Large intestine (tissue), 3 donors: ENCODE measurements around the gene AK9. TPM values are rescaled to one million over a fixed set of nuclear protein-coding genes. Genes with fewer than 3 reads are reported as not detected.
A peak's percentile ranks its signal among the peaks of the same experiment; 100 is the strongest.

Experiments used
- DNase-seq, 2 donors: peaks; one replicate each; pipeline versions ENCODE4 v3.0.0 to v3.0.0-alpha.2; 2013
- H3K27ac ChIP-seq: one replicate; pipeline ENCODE4 v1.5.1; 2013; ENCODE audit warnings: low read length
- H3K27me3 ChIP-seq: 2 replicates; pipeline ENCODE4 v1.6.1; 2013; ENCODE audit warnings: low read length; ENCODE audit not compliant: control insufficient read depth, insufficient read depth
- H3K36me3 ChIP-seq: 2 replicates; pipeline ENCODE4 v1.6.1; 2013; ENCODE audit warnings: low read length; ENCODE audit not compliant: control insufficient read depth, insufficient read depth
- H3K4me1 ChIP-seq: one replicate; pipeline ENCODE4 v1.6.1; 2013; ENCODE audit warnings: low read length; ENCODE audit not compliant: control insufficient read depth, insufficient read depth
- H3K4me3 ChIP-seq: one replicate; pipeline ENCODE4 v1.5.1; 2013; ENCODE audit warnings: low read length
- H3K9me3 ChIP-seq: one replicate; pipeline ENCODE4 v1.6.1; 2013; ENCODE audit warnings: mild to moderate bottlenecking, low read depth, low read length, moderate library complexity; ENCODE audit not compliant: control insufficient read depth
- WGBS: methylation state at CpG from one replicate; pipeline ENCODE4 v1.1.5; 2013; ENCODE audit warnings: low lambda C conversion rate; ENCODE audit not compliant: insufficient coverage; 5-methylcytosine and 5-hydroxymethylcytosine counted together
- polyA plus RNA-seq: library from polyadenylated mRNA; unstranded; fragments of 120-200 nt; gene quantifications from one replicate; pipeline ENCODE4 v1.2.1, GENCODE V29; 2013

The AK9 gene
- polyA plus RNA-seq, 1 donor = 7.2 TPM

- Histone ChIP-seq H3K9me3 (no peaks in the 10 kb centered on the region), H3K27me3 (no peaks in the 10 kb centered on the region), H3K4me3 (no peak overlapping the region), H3K4me1 (no peaks in the 10 kb centered on the region), H3K27ac (no peak overlapping the region), H3K36me3 (no peaks in the 10 kb centered on the region)
- 100% methylated on average over 1 of the region's 2 CpGs for WGBS
- no peak for DNase-seq
These were observed 184.7 kb downstream of the AK9 start for GRCh38 chr6:109506314-109506713.

GRCh38 chr6:109503327-109504224 lies 187.4 kb downstream of the AK9 start:
- Histone ChIP-seq H3K4me1 (no peaks in the 10 kb centered on the region), H3K27ac (no peak overlapping the region), H3K36me3 (no peaks in the 10 kb centered on the region), H3K9me3 (no peaks in the 10 kb centered on the region), H3K27me3 (no peaks in the 10 kb centered on the region), H3K4me3 (no peak overlapping the region)
- DNase-seq = no peak
- no CpG with 5 or more reads among the region's 10 CpGs for WGBS

- Histone ChIP-seq H3K4me1 (no peaks in the 10 kb centered on the region), H3K4me3 (no peak overlapping the region), H3K9me3 (no peaks in the 10 kb centered on the region), H3K27me3 (no peaks in the 10 kb centered on the region), H3K36me3 (no peaks in the 10 kb centered on the region), H3K27ac (no peak overlapping the region)
- 86% methylated on average over 1 of the region's 2 CpGs for WGBS
- no peak for DNase-seq
These were observed 192.1 kb downstream of the AK9 start for GRCh38 chr6:109498936-109499335.

GRCh38 chr6:109498052-109498451 lies 192.9 kb downstream of the AK9 start:
- Histone ChIP-seq H3K4me1 (no peaks in the 10 kb centered on the region), H3K27ac (no peak overlapping the region), H3K9me3 (no peaks in the 10 kb centered on the region), H3K4me3 (no peak overlapping the region), H3K27me3 (no peaks in the 10 kb centered on the region), H3K36me3 (no peaks in the 10 kb centered on the region)
- no peak for DNase-seq
- WGBS = 100% methylated on average over 2 of the region's 4 CpGs

- no peak overlapping the region for H3K4me3 ChIP-seq
- WGBS = 71% methylated on average over 3 of the region's 9 CpGs
- no peak overlapping the region for H3K27ac ChIP-seq
- no peaks in the 10 kb centered on the region for H3K9me3 ChIP-seq
- no peaks in the 10 kb centered on the region for H3K36me3 ChIP-seq
- H3K4me1 ChIP-seq = no peaks in the 10 kb centered on the region
- no peak for DNase-seq
- no peaks in the 10 kb centered on the region for H3K27me3 ChIP-seq
These were observed 194.8 kb downstream of the AK9 start for GRCh38 chr6:109496036-109496772.

GRCh38 chr6:109493865-109494264 lies 197.1 kb downstream of the AK9 start:
- no peak for DNase-seq
- WGBS = 100% methylated on average over 1 of the region's 1 CpG
- Histone ChIP-seq H3K4me3 (no peak overlapping the region), H3K27me3 (peaks cover 2% of the 10 kb centered on the region), H3K36me3 (no peaks in the 10 kb centered on the region), H3K9me3 (no peaks in the 10 kb centered on the region), H3K4me1 (no peaks in the 10 kb centered on the region), H3K27ac (no peak overlapping the region)

GRCh38 chr6:109491207-109491938 lies 199.6 kb downstream of the AK9 start:
- Histone ChIP-seq H3K9me3 (no peaks in the 10 kb centered on the region), H3K27me3 (peaks cover 2% of the 10 kb centered on the region), H3K36me3 (no peaks in the 10 kb centered on the region), H3K27ac (no peak overlapping the region), H3K4me1 (no peaks in the 10 kb centered on the region), H3K4me3 (no peak overlapping the region)
- DNase-seq = no peak
- WGBS = 17% methylated on average over 2 of the region's 5 CpGs

- no peak overlapping the region for H3K27ac ChIP-seq
- no peak overlapping the region for H3K4me3 ChIP-seq
- no peaks in the 10 kb centered on the region for H3K9me3 ChIP-seq
- no peaks in the 10 kb centered on the region for H3K4me1 ChIP-seq
- WGBS = no CpG with 5 or more reads among the region's 2 CpGs
- no peaks in the 10 kb centered on the region for H3K36me3 ChIP-seq
- no peak for DNase-seq
- peaks cover 2% of the 10 kb centered on the region for H3K27me3 ChIP-seq
These were observed 200.3 kb downstream of the AK9 start for GRCh38 chr6:109490713-109491112.

- H3K36me3 ChIP-seq = no peaks in the 10 kb centered on the region
- H3K4me3 ChIP-seq = no peak overlapping the region
- no peak overlapping the region for H3K27ac ChIP-seq
- H3K9me3 ChIP-seq = no peaks in the 10 kb centered on the region
- no peaks in the 10 kb centered on the region for H3K4me1 ChIP-seq
- DNase-seq = no peak
- peaks cover 2% of the 10 kb centered on the region for H3K27me3 ChIP-seq
These were observed 203.0 kb downstream of the AK9 start for GRCh38 chr6:109488001-109488400.

- Histone ChIP-seq H3K4me1 (peaks cover 8% of the 10 kb centered on the region), H3K9me3 (peaks cover 3% of the 10 kb centered on the region), H3K27ac (no peak overlapping the region), H3K36me3 (peaks cover 8% of the 10 kb centered on the region), H3K4me3 (no peak overlapping the region), H3K27me3 (peaks cover 2% of the 10 kb centered on the region)
- DNase-seq = peak; percentile 36 to 62
- whole genome bisulfite sequencing = no CpG with 5 or more reads among the region's 1 CpG
These were observed 204.9 kb downstream of the AK9 start for GRCh38 chr6:109486068-109486467.
